KOPT-K1 (cell line): ENCODE results near the gene SYDE1.

Experiments
- H3K27ac ChIP-seq: fragments of 200-600 bp; sonication (generic); 2 replicates; pipeline ENCODE4 v1.5.1; 2016; ENCODE audit warnings: antibody characterized with exemption, mild to moderate bottlenecking, low read depth, low read length; ENCODE audit not compliant: poor library complexity, severe bottlenecking
- H3K36me3 ChIP-seq: fragments of 200-600 bp; sonication (generic); 2 replicates; pipeline ENCODE4 v1.5.1; 2017; ENCODE audit warnings: antibody characterized with exemption, mild to moderate bottlenecking, low read length, moderate library complexity; ENCODE audit not compliant: insufficient read depth
- H3K9me3 ChIP-seq: fragments of 200-600 bp; sonication (generic); 2 replicates; pipeline ENCODE4 v1.5.1; 2017; ENCODE audit warnings: antibody characterized with exemption, low read length, mild to moderate bottlenecking; ENCODE audit not compliant: insufficient read depth, poor library complexity, severe bottlenecking

SYDE1 gene

DNA sequence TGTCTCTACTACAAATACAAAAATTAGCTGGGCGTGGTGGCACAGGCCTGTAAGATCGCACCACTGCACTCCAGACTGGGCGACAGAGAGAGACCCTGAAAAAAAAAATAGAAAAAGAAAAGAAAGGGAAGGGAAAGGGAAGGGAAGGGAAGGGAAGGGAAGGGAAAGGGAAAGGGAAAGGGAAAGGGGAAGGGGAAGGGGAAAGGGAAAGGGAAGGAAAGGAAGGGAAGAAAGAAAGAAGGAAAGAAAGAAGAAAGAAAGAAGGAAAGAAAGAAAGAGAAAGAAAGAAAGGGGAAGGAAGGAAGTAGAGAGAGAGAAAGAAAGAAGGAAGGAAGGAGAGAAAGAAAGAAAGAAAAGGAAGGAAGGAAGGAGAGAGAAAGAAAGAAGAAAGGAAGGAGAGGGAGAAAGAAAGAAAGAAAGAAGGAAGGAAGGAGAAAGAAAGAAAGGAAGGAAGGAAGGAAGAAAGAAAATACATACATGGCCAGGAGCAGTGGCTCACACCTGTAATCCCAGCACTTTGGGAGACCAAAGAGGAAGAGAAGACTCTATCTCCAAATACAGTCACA lies 8.1 kb upstream of the SYDE1 start:
- peaks cover 8% of the 10 kb centered on the region for H3K9me3 ChIP-seq
- H3K27ac ChIP-seq, result no peak overlapping the region
- H3K36me3 ChIP-seq, result no peaks in the 10 kb centered on the region

DNA sequence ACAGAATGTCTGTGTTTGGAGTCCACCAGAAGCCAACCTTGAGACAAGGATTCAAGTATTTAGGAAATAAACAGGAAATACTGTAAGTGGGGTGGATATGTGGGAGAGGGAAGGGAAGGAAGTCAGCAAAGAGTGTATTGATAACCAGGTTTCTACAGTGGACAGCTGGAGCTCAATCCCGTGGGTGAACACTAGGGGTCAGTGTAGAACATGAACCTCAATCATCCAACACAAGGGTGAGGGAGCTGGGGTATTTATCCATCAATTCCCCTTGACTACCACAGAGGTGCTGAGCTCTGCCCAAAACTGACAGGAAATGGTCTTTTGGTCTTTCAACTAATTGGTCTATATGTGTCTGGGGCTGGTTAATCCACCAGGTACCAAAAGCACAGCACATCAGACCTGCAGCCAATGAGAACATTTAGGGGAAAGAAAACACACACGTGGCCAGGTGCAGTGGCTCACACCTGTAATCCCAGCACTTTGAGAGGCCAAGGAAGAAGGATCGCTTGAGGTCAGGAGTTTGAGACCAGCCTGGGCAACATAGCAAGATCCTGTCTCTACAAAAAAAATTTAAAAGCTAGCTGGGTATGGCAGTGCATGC lies 5.6 kb upstream of the SYDE1 start:
- H3K9me3 ChIP-seq, result peaks cover 17% of the 10 kb centered on the region
- no peaks in the 10 kb centered on the region for H3K36me3 ChIP-seq
- no peak overlapping the region for H3K27ac ChIP-seq

DNA sequence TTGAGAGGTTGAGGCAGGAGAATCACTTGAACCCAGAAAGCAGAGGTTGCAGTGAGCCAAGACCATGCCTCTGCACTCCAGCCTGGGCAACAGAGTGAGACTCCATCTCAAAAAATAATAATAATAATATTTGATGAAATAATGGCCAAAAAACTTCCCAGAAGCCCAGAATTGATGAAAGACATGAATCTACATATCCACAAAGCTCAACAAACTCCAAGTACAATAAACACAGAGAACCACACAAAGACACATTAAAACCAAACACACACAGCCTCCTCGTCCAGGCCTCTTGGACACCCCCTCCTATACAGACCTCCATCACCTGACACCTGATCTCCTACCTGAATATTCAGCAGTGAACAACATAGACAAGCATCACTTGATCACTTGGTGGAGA lies 3.2 kb upstream of the SYDE1 start:
- peaks cover 17% of the 10 kb centered on the region for H3K9me3 ChIP-seq
- H3K36me3 ChIP-seq, result no peaks in the 10 kb centered on the region

GRCh38 chr19:15104411-15104810 lies 2.8 kb upstream of the SYDE1 start:
- H3K27ac ChIP-seq, result no peak overlapping the region
- no peaks in the 10 kb centered on the region for H3K36me3 ChIP-seq

More for the DNA sequence above, 3.2 kb upstream of the SYDE1 start:
- no peak overlapping the region for H3K27ac ChIP-seq

DNA sequence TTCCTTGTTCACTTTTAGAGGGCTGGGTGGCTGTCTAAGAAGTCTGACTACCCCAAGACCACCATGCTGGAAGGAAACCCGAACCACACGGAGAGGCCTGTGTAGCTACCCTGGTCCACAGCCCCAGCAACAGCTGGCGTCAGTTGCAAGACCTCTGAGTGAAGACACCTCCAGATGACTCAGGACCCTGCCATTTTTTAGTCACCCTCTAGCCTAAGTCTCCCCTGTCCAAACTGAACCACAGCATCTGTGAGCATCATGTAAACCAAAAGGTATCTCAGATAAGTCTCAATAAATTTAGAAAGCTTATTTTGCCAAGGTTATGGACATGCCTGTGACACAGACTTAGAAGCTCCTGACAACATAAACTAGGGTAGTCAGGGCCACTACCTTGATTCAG lies 2.2 kb upstream of the SYDE1 start:
- no peak overlapping the region for H3K27ac ChIP-seq
- H3K36me3 ChIP-seq, result no peaks in the 10 kb centered on the region

More at GRCh38 chr19:15104411-15104810, 2.8 kb upstream of the SYDE1 start:
- H3K9me3 ChIP-seq, result peaks cover 17% of the 10 kb centered on the region

DNA sequence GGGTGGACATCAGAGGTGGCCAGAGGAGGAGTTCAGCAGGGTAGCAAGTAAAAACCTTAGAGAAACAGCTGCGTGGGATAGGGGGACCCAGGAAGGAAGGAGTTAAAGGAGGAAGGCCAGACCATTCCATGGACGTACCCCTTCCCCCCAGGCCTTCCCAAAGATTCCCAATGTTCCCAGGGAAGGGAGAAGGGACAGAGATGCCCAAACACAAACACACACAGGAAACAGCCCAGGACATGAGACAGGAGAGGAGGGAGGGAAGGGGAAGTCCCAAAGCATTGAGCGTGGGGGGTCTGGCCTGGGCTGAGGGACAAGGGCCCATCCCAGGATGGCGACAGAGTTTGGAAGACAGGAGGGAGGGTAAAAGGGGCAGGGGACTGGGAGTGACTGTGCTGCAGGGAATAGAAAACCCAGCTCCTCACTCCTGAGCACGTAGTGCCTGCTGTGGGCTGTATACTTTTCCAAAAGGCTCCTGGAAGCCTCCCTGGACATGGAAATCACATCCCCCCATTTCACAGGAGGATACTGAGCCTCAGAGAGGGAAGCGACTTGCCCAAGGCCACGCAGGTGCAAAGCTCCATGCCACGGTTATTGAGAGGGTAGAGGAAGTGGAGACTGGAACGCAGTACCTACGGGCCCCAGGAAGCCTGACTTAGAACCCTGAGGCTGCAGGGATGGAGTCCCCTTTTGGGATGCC lies 1.1 kb downstream of the SYDE1 start:
- H3K36me3 ChIP-seq, result no peaks in the 10 kb centered on the region
- no peak overlapping the region for H3K27ac ChIP-seq
- H3K9me3 ChIP-seq, result peaks cover 16% of the 10 kb centered on the region

More for the DNA sequence above, 2.2 kb upstream of the SYDE1 start:
- peaks cover 17% of the 10 kb centered on the region for H3K9me3 ChIP-seq

DNA sequence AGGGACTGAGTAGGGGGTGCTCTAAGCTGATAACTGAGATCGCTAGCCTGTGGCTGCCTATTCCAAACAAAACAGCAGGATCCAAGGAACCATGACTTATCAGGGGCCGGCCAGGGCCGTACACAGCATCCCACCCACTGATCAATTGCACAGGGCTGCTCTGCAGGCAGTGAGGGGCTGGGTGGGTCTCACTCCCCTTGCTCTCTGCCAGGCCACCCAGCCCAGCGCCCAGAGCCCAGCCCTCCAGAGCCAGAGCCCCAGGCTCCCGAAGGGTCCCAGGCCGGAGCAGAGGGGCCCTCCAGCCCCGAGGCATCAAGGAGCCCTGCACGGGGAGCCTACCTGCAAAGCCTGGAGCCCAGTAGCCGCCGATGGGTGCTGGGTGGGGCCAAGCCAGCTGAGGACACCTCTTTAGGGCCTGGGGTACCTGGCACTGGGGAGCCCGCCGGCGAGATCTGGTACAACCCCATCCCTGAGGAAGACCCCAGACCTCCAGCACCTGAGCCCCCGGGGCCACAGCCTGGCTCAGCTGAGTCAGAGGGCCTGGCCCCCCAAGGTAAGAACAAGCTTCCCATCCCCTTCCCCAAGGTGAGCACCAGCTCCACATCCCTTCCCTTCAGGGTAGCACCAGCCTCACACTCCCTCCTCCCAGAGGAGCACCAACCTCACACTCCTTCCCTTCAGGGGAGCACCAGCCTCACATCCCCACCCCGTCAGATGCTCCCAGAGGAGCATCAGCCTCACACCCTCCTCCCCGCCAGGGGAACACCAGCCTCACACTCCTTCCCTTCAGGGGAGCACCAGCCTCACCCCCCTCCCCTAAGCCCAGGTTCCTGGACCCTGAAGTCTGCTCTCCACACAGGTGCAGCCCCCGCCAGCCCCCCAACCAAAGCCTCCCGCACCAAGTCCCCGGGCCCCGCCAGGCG lies 1.9 kb downstream of the SYDE1 start:
- peaks cover 9% of the 10 kb centered on the region for H3K9me3 ChIP-seq
- no peak overlapping the region for H3K27ac ChIP-seq
- H3K36me3 ChIP-seq, result peaks cover 8% of the 10 kb centered on the region; the same call in 1 of the 2 replicates

- Histone ChIP-seq H3K36me3 (peaks cover 11% of the 10 kb centered on the region; the same call in 1 of the 2 replicates), H3K27ac (no peak overlapping the region), H3K9me3 (peaks cover 1% of the 10 kb centered on the region)
These were observed 2.7 kb downstream of the SYDE1 start for GRCh38 chr19:15109768-15110417.

- peaks cover 16% of the 10 kb centered on the region; the same call in 1 of the 2 replicates for H3K36me3 ChIP-seq
- H3K27ac ChIP-seq, result no peak overlapping the region
- H3K9me3 ChIP-seq, result no peaks in the 10 kb centered on the region
These were observed 3.2 kb downstream of the SYDE1 start for GRCh38 chr19:15110418-15110815.

DNA sequence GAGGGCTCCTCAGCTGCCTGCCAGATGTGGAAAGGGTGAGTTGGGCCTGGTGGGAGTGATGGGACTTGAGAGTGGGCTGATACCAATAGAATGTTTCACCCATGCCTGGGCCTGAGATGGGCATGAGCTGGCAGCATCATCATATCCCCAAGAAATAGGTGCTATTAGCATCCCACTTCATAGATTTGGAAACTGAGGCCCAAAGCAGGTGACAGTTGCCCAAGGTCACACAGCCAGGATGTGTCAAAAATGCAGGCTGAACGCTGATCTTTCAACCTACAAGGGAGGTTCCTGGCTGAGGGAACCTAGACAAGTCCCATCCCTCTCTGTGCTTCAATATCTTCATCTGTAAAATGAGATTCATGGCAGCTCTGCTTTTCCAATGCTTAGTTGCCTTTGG lies 4.6 kb downstream of the SYDE1 start:
- Histone ChIP-seq H3K27ac (no peak overlapping the region), H3K9me3 (no peaks in the 10 kb centered on the region), H3K36me3 (peaks cover 30% of the 10 kb centered on the region)

DNA sequence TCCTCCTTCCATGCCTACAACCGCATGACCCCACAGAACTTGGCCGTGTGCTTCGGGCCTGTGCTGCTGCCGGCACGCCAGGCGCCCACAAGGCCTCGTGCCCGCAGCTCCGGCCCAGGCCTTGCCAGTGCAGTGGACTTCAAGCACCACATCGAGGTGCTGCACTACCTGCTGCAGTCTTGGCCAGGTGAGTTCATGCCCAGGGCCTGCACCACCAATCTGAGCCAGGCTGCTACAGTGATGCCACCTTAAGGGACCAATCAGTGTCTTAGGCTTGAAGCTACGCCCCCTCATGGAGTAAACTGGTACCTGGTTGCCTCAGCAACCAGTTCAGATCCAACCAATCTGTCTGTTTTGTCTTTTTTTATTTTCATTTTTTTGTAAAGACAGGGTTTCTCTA lies 5.2 kb downstream of the SYDE1 start:
- peaks cover 36% of the 10 kb centered on the region for H3K36me3 ChIP-seq
- no peak overlapping the region for H3K27ac ChIP-seq
- H3K9me3 ChIP-seq, result no peaks in the 10 kb centered on the region

DNA sequence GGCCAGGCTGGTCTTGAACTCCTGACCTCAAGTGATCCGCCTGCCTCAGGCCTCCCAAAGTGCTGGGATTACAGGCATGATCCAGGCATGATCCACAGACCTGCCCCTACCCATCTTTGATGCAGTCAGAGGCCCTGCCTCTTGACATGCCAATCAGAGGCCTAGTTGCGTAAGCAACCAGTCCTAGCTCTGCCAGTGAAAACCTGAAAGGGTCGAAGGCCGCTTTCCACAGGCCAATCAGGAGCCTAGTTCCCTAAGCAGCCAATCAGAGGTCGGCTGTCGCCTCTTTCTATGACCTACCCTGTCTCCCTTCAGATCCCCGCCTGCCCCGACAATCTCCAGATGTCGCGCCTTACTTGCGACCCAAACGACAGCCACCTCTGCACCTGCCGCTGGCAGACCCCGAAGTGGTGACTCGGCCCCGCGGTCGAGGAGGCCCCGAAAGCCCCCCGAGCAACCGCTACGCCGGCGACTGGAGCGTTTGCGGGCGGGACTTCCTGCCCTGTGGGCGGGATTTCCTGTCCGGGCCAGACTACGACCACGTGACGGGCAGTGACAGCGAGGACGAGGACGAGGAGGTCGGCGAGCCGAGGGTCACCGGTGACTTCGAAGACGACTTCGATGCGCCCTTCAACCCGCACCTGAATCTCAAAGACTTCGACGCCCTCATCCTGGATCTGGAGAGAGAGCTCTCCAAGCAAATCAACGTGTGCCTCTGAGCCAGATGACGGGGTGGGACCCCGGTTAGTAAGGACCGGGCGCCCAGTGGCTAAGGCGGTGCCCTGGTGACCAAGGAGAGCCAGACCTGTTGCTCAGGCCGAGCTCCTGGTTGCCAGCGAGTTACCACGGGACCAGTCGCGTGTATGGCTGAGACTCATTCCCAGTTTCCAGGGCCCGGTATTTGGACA lies 6.3 kb downstream of the SYDE1 start:
- Histone ChIP-seq H3K9me3 (no peaks in the 10 kb centered on the region), H3K27ac (no peak overlapping the region), H3K36me3 (peaks cover 47% of the 10 kb centered on the region)

DNA sequence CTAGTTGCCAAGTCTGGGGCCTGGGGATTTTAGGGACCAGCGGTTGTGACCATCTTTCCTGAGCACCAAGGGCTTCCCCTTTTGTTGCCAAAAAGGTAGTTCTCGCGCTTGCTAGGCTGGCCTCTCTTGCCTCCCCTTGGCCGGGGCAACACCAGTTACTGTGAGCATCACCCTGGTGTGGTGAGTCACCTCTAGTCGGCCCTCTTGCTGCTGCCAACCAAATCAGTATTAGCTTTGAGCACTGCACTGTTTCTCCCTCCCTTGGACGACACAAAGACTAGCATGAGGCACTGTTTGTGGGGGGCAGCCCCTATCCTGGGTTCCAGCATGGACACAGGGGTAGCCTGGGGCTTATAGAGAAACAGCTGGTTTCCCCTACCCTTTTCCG lies 6.9 kb downstream of the SYDE1 start:
- Histone ChIP-seq H3K36me3 (peaks cover 53% of the 10 kb centered on the region), H3K9me3 (no peaks in the 10 kb centered on the region), H3K27ac (no peak overlapping the region)

GRCh38 chr19:15115080-15115479 lies 7.9 kb downstream of the SYDE1 start:
- H3K9me3 ChIP-seq, result no peaks in the 10 kb centered on the region
- no peak overlapping the region for H3K27ac ChIP-seq
- peaks cover 62% of the 10 kb centered on the region for H3K36me3 ChIP-seq
